Effector CD4-positive, alpha-beta T cell (primary cell): ENCODE measurements around the gene INPP5F.

ENCODE experiments used
- DNase-seq: peaks from one replicate; pipeline ENCODE4 v3.0.0-alpha.2; 2020

Gene INPP5F

DNA sequence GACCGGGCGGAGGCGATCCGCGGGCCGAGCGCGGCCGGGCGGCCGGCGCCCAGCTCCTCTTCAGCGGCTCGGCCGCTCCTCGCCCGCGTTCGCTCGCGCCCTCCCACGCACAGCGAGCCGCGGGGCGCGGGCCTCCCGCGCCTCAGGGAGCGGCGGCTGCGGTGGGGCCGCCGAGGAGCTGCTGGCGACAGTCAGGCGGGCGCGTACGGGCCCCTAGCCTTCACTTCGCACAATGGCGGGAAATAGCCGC lies 146.7 kb downstream of the INPP5F start, which contains the start of gene MCMBP:
Gene MCMBP (minus strand): TSS at position 234 of the 250 bp plus-strand sequence. CDS start 259 bp downstream, outside the sequence.
- no peak for DNase-seq

DNA sequence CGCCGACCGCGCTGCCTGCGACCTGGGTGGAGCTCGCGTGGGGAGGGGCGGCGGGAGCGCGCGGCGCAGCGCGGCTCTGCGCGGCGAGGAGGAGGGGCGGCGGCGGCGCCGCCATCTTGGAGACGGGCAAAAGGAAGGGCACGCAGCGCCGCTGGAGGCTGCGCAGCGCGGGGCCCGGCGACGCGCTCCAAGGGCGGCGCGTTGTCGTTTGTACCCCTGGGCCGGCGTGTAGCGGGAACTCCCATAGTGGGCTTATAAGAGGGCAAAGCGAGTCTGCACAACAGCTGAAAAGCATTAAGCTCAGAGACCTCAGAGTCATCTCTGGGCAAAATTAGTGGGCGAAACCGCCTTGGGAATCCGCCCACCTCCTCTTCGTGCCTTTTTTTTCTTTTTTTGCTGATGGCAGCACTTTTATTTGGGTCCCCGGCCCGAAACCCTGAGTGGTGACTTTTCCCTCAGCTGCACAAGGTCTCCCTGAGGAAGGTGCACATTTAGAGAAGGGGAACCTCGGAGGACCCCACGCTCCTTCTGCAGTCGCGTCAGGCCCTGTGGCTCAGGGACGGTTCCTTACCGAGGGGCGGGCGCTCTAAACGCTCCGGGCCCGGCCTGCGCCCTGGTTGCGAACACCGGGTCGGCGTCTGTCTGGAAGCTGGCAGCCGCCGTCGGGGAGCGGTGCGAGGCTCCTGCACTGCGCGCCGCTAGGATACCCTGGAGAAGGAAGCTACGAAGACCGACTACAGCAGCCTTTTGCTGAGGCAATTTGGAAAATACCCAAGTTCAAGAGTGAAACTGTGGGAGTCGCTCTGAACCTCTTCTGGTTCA lies 147.2 kb downstream of the INPP5F start:
- DNase-seq = peak; percentile 82

- DNase-seq = no peak
These were observed 152.7 kb downstream of the INPP5F start for GRCh38 chr10:119878524-119878923.
